ENCODE measurements around the gene DDX24. TPM values are rescaled to one million over a fixed set of nuclear protein-coding genes. Genes with fewer than 3 reads are reported as not detected.

DDX24 gene
- total RNA-seq, 1 donor from 2014 or later: 168 TPM

DNA sequence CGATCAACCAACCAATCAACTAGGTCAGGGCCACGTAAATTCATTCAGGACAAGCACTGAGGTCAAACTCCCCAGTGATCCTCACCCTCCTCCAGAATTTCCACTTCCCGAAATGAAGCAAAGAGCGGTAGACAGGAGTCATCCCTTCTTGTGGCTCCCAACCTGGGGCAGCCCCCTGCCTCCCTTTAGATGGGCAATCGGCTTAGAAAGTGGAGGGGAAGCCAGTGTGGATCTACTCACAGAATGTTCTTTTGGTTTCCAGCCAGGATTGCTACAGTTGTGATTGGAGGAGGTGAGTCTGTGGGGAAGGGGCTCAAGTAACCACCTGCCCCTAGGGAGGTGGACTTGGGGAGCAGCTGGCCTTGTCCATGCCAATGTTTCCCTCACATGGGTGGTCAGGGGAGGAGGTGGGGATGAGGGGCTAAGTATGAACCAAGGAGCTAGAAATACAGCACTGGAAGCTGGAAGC, 33.6 kb upstream of the DDX24 start:
- H3K4me3 Mint-ChIP-seq: no peak overlapping the region
- H3K27ac Mint-ChIP-seq (ENCODE audit: unreplicated experiment): no peak overlapping the region
- H3K27me3 Mint-ChIP-seq (ENCODE audit: low read depth): no peaks in the 10 kb centered on the region
- no peaks in the 10 kb centered on the region for H3K36me3 Mint-ChIP-seq (ENCODE audit: low read depth)
- no peak for DNase-seq (ENCODE audit: low read depth, low spot score)
- peaks cover 28% of the 10 kb centered on the region for H3K4me1 Mint-ChIP-seq
- no peaks in the 10 kb centered on the region for H3K9me3 Mint-ChIP-seq
- TF ChIP-seq, protein P1, sequence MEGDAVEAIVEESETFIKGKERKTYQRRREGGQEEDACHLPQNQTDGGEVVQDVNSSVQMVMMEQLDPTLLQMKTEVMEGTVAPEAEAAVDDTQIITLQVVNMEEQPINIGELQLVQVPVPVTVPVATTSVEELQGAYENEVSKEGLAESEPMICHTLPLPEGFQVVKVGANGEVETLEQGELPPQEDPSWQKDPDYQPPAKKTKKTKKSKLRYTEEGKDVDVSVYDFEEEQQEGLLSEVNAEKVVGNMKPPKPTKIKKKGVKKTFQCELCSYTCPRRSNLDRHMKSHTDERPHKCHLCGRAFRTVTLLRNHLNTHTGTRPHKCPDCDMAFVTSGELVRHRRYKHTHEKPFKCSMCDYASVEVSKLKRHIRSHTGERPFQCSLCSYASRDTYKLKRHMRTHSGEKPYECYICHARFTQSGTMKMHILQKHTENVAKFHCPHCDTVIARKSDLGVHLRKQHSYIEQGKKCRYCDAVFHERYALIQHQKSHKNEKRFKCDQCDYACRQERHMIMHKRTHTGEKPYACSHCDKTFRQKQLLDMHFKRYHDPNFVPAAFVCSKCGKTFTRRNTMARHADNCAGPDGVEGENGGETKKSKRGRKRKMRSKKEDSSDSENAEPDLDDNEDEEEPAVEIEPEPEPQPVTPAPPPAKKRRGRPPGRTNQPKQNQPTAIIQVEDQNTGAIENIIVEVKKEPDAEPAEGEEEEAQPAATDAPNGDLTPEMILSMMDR (conservative IDR thresholded peaks at IDR 0.05): no peak

DNA sequence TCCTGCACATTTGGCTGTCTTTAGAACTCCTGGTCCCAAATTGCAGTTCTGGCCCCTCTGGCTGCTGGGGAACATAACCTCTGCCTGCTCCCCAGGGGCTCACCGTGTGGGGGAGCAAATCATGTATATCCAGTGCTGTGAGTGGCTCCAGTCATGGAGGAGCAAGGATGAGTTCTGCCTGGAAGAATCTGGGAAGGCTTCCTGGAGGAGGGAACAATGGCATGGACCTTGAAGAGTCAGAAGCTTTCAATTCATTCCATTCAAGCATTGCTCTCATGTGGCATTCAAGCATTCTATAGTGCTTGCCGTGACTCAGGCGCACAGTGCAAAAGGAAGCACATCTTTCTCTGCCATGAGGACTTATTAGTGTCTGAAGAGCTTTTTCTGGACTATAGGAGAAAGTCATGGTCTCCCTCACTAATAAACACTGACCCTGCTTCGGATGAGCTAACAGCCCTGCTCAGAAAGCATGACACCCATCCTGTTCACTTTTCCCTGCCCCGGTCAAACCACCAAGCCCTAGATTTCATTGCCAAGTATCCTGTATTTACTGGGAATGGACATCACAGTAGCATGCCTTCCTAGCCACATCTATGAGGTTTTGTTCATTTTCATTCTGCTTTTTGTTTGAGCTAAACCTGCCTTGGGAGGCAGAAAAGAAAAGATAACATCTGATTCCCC, 33.0 kb upstream of the DDX24 start:
- H3K4me1 Mint-ChIP-seq: peaks cover 28% of the 10 kb centered on the region
- DNase-seq (ENCODE audit: low read depth, low spot score): no peak
- no peaks in the 10 kb centered on the region for H3K27me3 Mint-ChIP-seq (ENCODE audit: low read depth)
- no peaks in the 10 kb centered on the region for H3K36me3 Mint-ChIP-seq (ENCODE audit: low read depth)
- H3K27ac Mint-ChIP-seq (ENCODE audit: unreplicated experiment): peak overlapping the region; percentile 17
- H3K9me3 Mint-ChIP-seq: no peaks in the 10 kb centered on the region
- TF ChIP-seq, protein P1 (conservative IDR thresholded peaks at IDR 0.05): no peak
- no peak overlapping the region for H3K4me3 Mint-ChIP-seq

DNA sequence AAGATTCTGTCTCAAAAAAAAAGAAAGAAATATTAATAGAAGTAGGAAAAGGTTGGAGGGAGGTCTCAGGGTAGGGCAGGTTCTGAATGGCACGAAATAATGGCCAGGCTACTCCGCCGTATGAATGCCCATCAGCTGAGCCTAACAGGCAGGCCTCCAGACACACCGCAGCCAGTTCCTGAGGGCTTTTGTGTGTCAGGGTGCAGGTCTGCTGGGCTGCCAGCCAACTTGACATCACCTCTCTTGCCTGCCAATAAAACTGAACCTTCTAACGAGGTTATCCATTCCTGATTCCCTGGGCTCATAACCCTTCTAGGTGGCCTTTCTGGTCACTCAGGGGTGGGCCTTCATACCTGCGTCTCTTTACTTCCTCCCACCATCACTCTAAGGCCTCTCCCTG, 32.5 kb upstream of the DDX24 start:
- Mint-ChIP-seq H3K4me3 (no peak overlapping the region), H3K27me3 (ENCODE audit: low read depth) (no peaks in the 10 kb centered on the region), H3K27ac (ENCODE audit: unreplicated experiment) (peak overlapping the region; percentile 6), H3K9me3 (no peaks in the 10 kb centered on the region), H3K4me1 (peaks cover 28% of the 10 kb centered on the region), H3K36me3 (ENCODE audit: low read depth) (no peaks in the 10 kb centered on the region)
- no peak for DNase-seq (ENCODE audit: low read depth, low spot score)
- TF ChIP-seq, protein P1 (conservative IDR thresholded peaks at IDR 0.05): no peak

DNA sequence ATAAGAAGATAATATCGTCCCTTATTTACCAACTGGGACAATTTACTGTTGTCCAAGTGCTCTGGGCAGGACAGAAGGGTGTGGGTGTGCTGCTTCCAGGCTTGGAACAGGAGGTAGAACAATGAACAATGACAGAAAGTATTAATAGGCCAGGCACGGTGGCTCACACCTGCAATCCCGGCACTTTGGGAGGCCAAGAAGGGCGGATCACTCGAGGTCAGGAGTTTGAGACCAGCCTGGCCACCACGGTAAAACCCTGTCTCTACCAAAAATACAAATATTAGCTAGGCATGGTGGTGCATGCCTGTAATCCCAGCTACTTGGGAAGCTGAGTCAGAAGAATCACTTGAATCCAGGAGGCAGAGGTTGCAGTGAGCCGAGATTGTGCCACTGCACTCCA, 32.1 kb upstream of the DDX24 start:
- no peaks in the 10 kb centered on the region for H3K9me3 Mint-ChIP-seq
- DNase-seq (ENCODE audit: low read depth, low spot score): no peak
- no peak overlapping the region for H3K4me3 Mint-ChIP-seq
- H3K27me3 Mint-ChIP-seq (ENCODE audit: low read depth): no peaks in the 10 kb centered on the region
- no peaks in the 10 kb centered on the region for H3K36me3 Mint-ChIP-seq (ENCODE audit: low read depth)
- TF ChIP-seq, protein P1 (conservative IDR thresholded peaks at IDR 0.05): no peak
- peaks cover 28% of the 10 kb centered on the region for H3K4me1 Mint-ChIP-seq
- peak overlapping the region; percentile 50 for H3K27ac Mint-ChIP-seq (ENCODE audit: unreplicated experiment)

DNA sequence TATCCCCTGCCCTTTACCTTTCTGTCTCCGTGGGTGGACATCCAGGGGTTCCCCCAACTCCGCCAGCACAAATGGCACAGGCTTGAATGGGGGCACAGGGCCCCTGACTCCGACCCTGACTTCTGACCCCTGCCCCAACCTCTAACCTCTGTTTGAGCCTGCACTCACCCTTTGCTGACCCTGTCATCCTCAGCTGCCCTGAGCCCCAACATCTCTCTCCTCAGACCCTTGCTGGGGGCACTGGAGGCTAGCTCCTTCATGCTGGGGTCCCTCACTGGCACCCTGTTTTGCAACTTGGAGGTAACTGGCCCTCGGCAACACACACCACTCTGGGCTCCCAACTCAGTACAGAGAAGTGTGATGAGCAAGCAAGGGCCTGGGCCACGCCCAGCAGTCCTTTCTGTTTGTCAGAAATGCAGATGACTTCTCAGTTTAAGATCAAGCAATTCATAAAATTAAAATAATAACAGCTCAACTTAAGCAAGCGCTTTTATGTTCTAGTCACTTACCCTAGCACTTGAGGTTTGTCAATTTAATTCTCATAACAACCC, 31.6 kb upstream of the DDX24 start:
- Mint-ChIP-seq H3K9me3 (no peaks in the 10 kb centered on the region), H3K4me3 (no peak overlapping the region), H3K27ac (ENCODE audit: unreplicated experiment) (peak overlapping the region; percentile 50), H3K4me1 (peaks cover 28% of the 10 kb centered on the region), H3K27me3 (ENCODE audit: low read depth) (no peaks in the 10 kb centered on the region), H3K36me3 (ENCODE audit: low read depth) (peaks cover 2% of the 10 kb centered on the region)
- TF ChIP-seq, protein P1 (conservative IDR thresholded peaks at IDR 0.05): no peak
- DNase-seq (ENCODE audit: low read depth, low spot score): no peak

All from neural crest cell (in vitro differentiated cells).